Activated T-helper 2 cell treated with anti-CD3 and anti-CD28 coated beads, Interferon-gamma antibody, Interleukin-2, Interleukin-4, amounts not matched to agents 10 μg/mL and 5 μg/mL and 100 μg/mL, durations not matched to agents 14 hours and 24 hours and 36 hours (primary cell): ENCODE data around the gene NXPE3. TPM values are rescaled to one million over a fixed set of nuclear protein-coding genes. Genes with fewer than 3 reads are reported as not detected.
A peak's percentile ranks its signal among the peaks of the same experiment; 100 is the strongest.

Experiments used
- DNase-seq: peaks from one replicate; pipeline ENCODE4 v3.0.0; 2021; ENCODE audit warnings: low spot score
- H3K27ac Mint-ChIP-seq: one replicate; pipeline ENCODE4 v1.8.0; 2021; ENCODE audit warnings: mixed read lengths
- H3K27me3 Mint-ChIP-seq: one replicate; pipeline ENCODE4 v1.8.0; 2021; ENCODE audit warnings: low read depth, mixed read lengths
- H3K36me3 Mint-ChIP-seq: one replicate; pipeline ENCODE4 v1.8.0; 2021; ENCODE audit warnings: low read depth, mixed read lengths
- H3K4me1 Mint-ChIP-seq: one replicate; pipeline ENCODE4 v1.8.0; 2021; ENCODE audit warnings: low read depth, mixed read lengths
- H3K4me3 Mint-ChIP-seq: one replicate; pipeline ENCODE4 v1.8.0; 2021; ENCODE audit warnings: low read depth, mild to moderate bottlenecking, moderate library complexity, mixed read lengths
- H3K9me3 Mint-ChIP-seq: one replicate; pipeline ENCODE4 v1.8.0; 2021; ENCODE audit warnings: mixed read lengths
- intact Hi-C: fragments of 100-400 bp; cut with micrococcal nuclease; formaldehyde crosslinking; loops from one replicate; pipeline ENCODE4 v1.15.1; 2023
- total RNA-seq: library from RNA; stranded (reverse); gene quantifications from 2 replicates; pipeline ENCODE4 v1.2.3, GENCODE V29; 2022

Gene NXPE3
- total RNA-seq, 1 donor from 2014 or later = 18.1 TPM

GRCh38 chr3:101778385-101779046, 495 bp upstream of the NXPE3 start:
- Mint-ChIP-seq H3K27me3 (no peaks in the 10 kb centered on the region), H3K4me3 (peak overlapping the region; percentile 95), H3K9me3 (no peaks in the 10 kb centered on the region), H3K27ac (peak overlapping the region; percentile 89), H3K36me3 (peaks cover 5% of the 10 kb centered on the region), H3K4me1 (peaks cover 37% of the 10 kb centered on the region)
- DNase-seq = no peak
- intact Hi-C loops = loop anchor here (1.0 to 2.0 kb wide), 2 partner anchors 54 to 92 kb away; partner anchors contain the start of genes CEP97 and RPL24

- Mint-ChIP-seq H3K4me1 (peaks cover 46% of the 10 kb centered on the region), H3K36me3 (peaks cover 19% of the 10 kb centered on the region), H3K9me3 (no peaks in the 10 kb centered on the region), H3K27me3 (no peaks in the 10 kb centered on the region), H3K4me3 (peak overlapping the region; percentile 95), H3K27ac (peak overlapping the region; percentile 89)
- intact Hi-C loops = loop anchor here (1.0 to 2.0 kb wide), 2 partner anchors 56 to 93 kb away; partner anchors contain the start of genes CEP97 and RPL24
- DNase-seq = no peak
These were observed 891 bp downstream of the NXPE3 start for GRCh38 chr3:101779822-101780381.

GRCh38 chr3:101780661-101781060, 1.6 kb downstream of the NXPE3 start:
- DNase-seq = no peak
- Mint-ChIP-seq H3K27ac (no peak overlapping the region), H3K4me3 (peak overlapping the region; percentile 95), H3K27me3 (no peaks in the 10 kb centered on the region), H3K36me3 (peaks cover 26% of the 10 kb centered on the region), H3K4me1 (peaks cover 54% of the 10 kb centered on the region), H3K9me3 (no peaks in the 10 kb centered on the region)
- intact Hi-C loops = no loop called here

- H3K4me3 Mint-ChIP-seq = no peak overlapping the region
- no peak overlapping the region for H3K27ac Mint-ChIP-seq
- H3K27me3 Mint-ChIP-seq = no peaks in the 10 kb centered on the region
- intact Hi-C loops = no loop called here
- DNase-seq = no peak
- peaks cover 31% of the 10 kb centered on the region for H3K36me3 Mint-ChIP-seq
- H3K9me3 Mint-ChIP-seq = no peaks in the 10 kb centered on the region
- H3K4me1 Mint-ChIP-seq = peaks cover 57% of the 10 kb centered on the region
These were observed 2.2 kb downstream of the NXPE3 start for GRCh38 chr3:101781166-101781565.

- Mint-ChIP-seq H3K4me1 (peaks cover 40% of the 10 kb centered on the region), H3K4me3 (peak overlapping the region; percentile 52), H3K36me3 (peaks cover 66% of the 10 kb centered on the region), H3K9me3 (no peaks in the 10 kb centered on the region), H3K27ac (peak overlapping the region; percentile 65), H3K27me3 (no peaks in the 10 kb centered on the region)
- intact Hi-C loops = no loop called here
- no peak for DNase-seq
These were observed 6.0 kb downstream of the NXPE3 start for GRCh38 chr3:101784855-101785613.

- peaks cover 16% of the 10 kb centered on the region for H3K9me3 Mint-ChIP-seq
- intact Hi-C loops = no loop called here
- no peak overlapping the region for H3K27ac Mint-ChIP-seq
- H3K27me3 Mint-ChIP-seq = no peaks in the 10 kb centered on the region
- DNase-seq = no peak
- H3K4me1 Mint-ChIP-seq = peaks cover 11% of the 10 kb centered on the region
- H3K36me3 Mint-ChIP-seq = peaks cover 87% of the 10 kb centered on the region
- H3K4me3 Mint-ChIP-seq = no peak overlapping the region
These were observed 12.8 kb downstream of the NXPE3 start for GRCh38 chr3:101791778-101792177.

GRCh38 chr3:101796077-101796680, 17.2 kb downstream of the NXPE3 start:
- Mint-ChIP-seq H3K27ac (no peak overlapping the region), H3K27me3 (no peaks in the 10 kb centered on the region), H3K4me1 (peaks cover 11% of the 10 kb centered on the region), H3K9me3 (peaks cover 17% of the 10 kb centered on the region), H3K36me3 (peaks cover 70% of the 10 kb centered on the region), H3K4me3 (no peak overlapping the region)
- DNase-seq = no peak
- intact Hi-C loops = no loop called here

GRCh38 chr3:101801174-101801573, 22.2 kb downstream of the NXPE3 start:
- Mint-ChIP-seq H3K9me3 (peaks cover 4% of the 10 kb centered on the region), H3K4me1 (peaks cover 15% of the 10 kb centered on the region), H3K27me3 (no peaks in the 10 kb centered on the region), H3K36me3 (peaks cover 44% of the 10 kb centered on the region), H3K27ac (no peak overlapping the region), H3K4me3 (no peak overlapping the region)
- no peak for DNase-seq
- intact Hi-C loops = loop anchor here (5.0 to 10.0 kb wide), 3 partner anchors 104 to 736 kb away; no protein-coding TSS in a partner anchor

- no peak overlapping the region for H3K4me3 Mint-ChIP-seq
- H3K36me3 Mint-ChIP-seq = peaks cover 40% of the 10 kb centered on the region
- DNase-seq = no peak
- peaks cover 10% of the 10 kb centered on the region for H3K4me1 Mint-ChIP-seq
- no peak overlapping the region for H3K27ac Mint-ChIP-seq
- no peaks in the 10 kb centered on the region for H3K9me3 Mint-ChIP-seq
- no peaks in the 10 kb centered on the region for H3K27me3 Mint-ChIP-seq
- intact Hi-C loops = loop anchor here (5.0 to 10.0 kb wide), 3 partner anchors 105 to 735 kb away; no protein-coding TSS in a partner anchor
These were observed 23.2 kb downstream of the NXPE3 start for GRCh38 chr3:101802179-101802578.

GRCh38 chr3:101803173-101803782, 24.3 kb downstream of the NXPE3 start:
- DNase-seq = no peak
- peaks cover 35% of the 10 kb centered on the region for H3K36me3 Mint-ChIP-seq
- H3K27ac Mint-ChIP-seq = peak overlapping the region; percentile 30
- H3K4me3 Mint-ChIP-seq = no peak overlapping the region
- intact Hi-C loops = loop anchor here (5.0 to 10.0 kb wide), 3 partner anchors 106 to 734 kb away; no protein-coding TSS in a partner anchor
- H3K9me3 Mint-ChIP-seq = no peaks in the 10 kb centered on the region
- no peaks in the 10 kb centered on the region for H3K27me3 Mint-ChIP-seq
- peaks cover 16% of the 10 kb centered on the region for H3K4me1 Mint-ChIP-seq

GRCh38 chr3:101803939-101804338, 24.9 kb downstream of the NXPE3 start:
- Mint-ChIP-seq H3K9me3 (no peaks in the 10 kb centered on the region), H3K4me3 (no peak overlapping the region), H3K27ac (peak overlapping the region; percentile 30), H3K27me3 (no peaks in the 10 kb centered on the region), H3K36me3 (peaks cover 33% of the 10 kb centered on the region), H3K4me1 (peaks cover 18% of the 10 kb centered on the region)
- no peak for DNase-seq
- intact Hi-C loops = loop anchor here (5.0 to 10.0 kb wide), 3 partner anchors 107 to 733 kb away; no protein-coding TSS in a partner anchor

- peaks cover 41% of the 10 kb centered on the region for H3K4me1 Mint-ChIP-seq
- H3K4me3 Mint-ChIP-seq = no peak overlapping the region
- peaks cover 35% of the 10 kb centered on the region for H3K36me3 Mint-ChIP-seq
- no peak for DNase-seq
- H3K9me3 Mint-ChIP-seq = peaks cover 4% of the 10 kb centered on the region
- H3K27ac Mint-ChIP-seq = no peak overlapping the region
- H3K27me3 Mint-ChIP-seq = no peaks in the 10 kb centered on the region
- intact Hi-C loops = loop anchor here (5.0 to 10.0 kb wide), 2 partner anchors 116 to 568 kb away; no protein-coding TSS in a partner anchor
These were observed 27.5 kb downstream of the NXPE3 start for GRCh38 chr3:101806491-101806890.
